ENCODE measurements around the gene HDAC4. TPM values are rescaled to one million over a fixed set of nuclear protein-coding genes. Genes with fewer than 3 reads are reported as not detected.
A peak's percentile ranks its signal among the peaks of the same experiment; 100 is the strongest.

HDAC4 gene
- total RNA-seq, 1 experiment from 2014 or later: 32.0 TPM

GRCh38 chr2:239182981-239183791 lies 217.6 kb downstream of the HDAC4 start:
- Histone ChIP-seq H2BK12ac (ENCODE audit: insufficient read length, low read depth, low read length) (no peak overlapping the region), H3K9me3 (ENCODE audit: control insufficient read depth, low read depth, low read length) (no peaks in the 10 kb centered on the region), H2AFZ (ENCODE audit: low read length) (no peak overlapping the region), H4K91ac (ENCODE audit: insufficient read length, low read depth, low read length) (no peak overlapping the region), H3K79me2 (ENCODE audit: insufficient read depth, low read length) (no peaks in the 10 kb centered on the region), H3K56ac (ENCODE audit: insufficient read length, low read depth, low read length) (no peak overlapping the region), H2BK5ac (ENCODE audit: insufficient read length, low read length) (no peak overlapping the region), H3K18ac (ENCODE audit: insufficient read length, low read depth, low read length) (no peak overlapping the region), H3K4me1 (ENCODE audit: insufficient read depth, low read length) (no peaks in the 10 kb centered on the region), H4K20me1 (ENCODE audit: control insufficient read depth, insufficient read depth, insufficient read length) (no peaks in the 10 kb centered on the region), H3K27me3 (ENCODE audit: insufficient read depth, low read length) (no peaks in the 10 kb centered on the region), H3K9ac (ENCODE audit: extremely low read depth, insufficient read length, low read length) (no peak overlapping the region), H3K79me1 (ENCODE audit: insufficient read depth, low read depth, low read length, poor library complexity, severe bottlenecking) (no peaks in the 10 kb centered on the region), H2BK20ac (ENCODE audit: low read depth, low read length, poor library complexity, severe bottlenecking) (no peak overlapping the region), H3K4me2 (ENCODE audit: insufficient read depth, insufficient read length, low read length) (no peak overlapping the region), H2BK120ac (ENCODE audit: low read depth, low read length, poor library complexity, severe bottlenecking) (no peak overlapping the region), H3K23ac (ENCODE audit: insufficient read length, low read depth, low read length) (no peak overlapping the region), H4K5ac (ENCODE audit: insufficient read length, low read depth, low read length) (no peak overlapping the region), H2BK15ac (ENCODE audit: low read depth, low read length) (no peak overlapping the region), H3T11ph (ENCODE audit: low read length) (no peak overlapping the region), H2AK5ac (ENCODE audit: insufficient read length, low read length) (no peak overlapping the region), H3K4ac (ENCODE audit: low read depth, low read length) (no peak overlapping the region), H3K14ac (ENCODE audit: insufficient read depth, low read length) (no peak overlapping the region), H4K8ac (replicated peaks; ENCODE audit: insufficient read length, low read depth, low read length) (no peak overlapping the region), H3K27ac (ENCODE audit: insufficient read length, low read depth, low read length) (no peak overlapping the region), H3K23me2 (ENCODE audit: insufficient read length, low read depth, low read length, poor library complexity, severe bottlenecking) (no peaks in the 10 kb centered on the region)
- H3K27me3 Mint-ChIP-seq (ENCODE audit: low read depth): no peaks in the 10 kb centered on the region
- no peak for TF ChIP-seq CTCF (conservative IDR thresholded peaks at IDR 0.05)
- H3K27ac Mint-ChIP-seq: peak overlapping the region in 1 of 3 experiments; percentile 86; a peak in 2 of 7 replicates
- no peak overlapping the region for H3K4me3 Mint-ChIP-seq
- DNase-seq: peak; percentile 20
- H3K4me1 Mint-ChIP-seq: peaks cover 9% of the 10 kb centered on the region in 2 experiments; a peak in 3 of 4 replicates
- H3K36me3 Mint-ChIP-seq (ENCODE audit: insufficient read depth in 1 of 3, low read depth in 3 of 3): peaks cover 23 to 30% (median 27%) of the 10 kb centered on the region in 3 experiments
- H3K9me3 Mint-ChIP-seq: 0 out of 5 replicates have a peak, but pooled peaks cover 0 to under 1% of the 10 kb centered on the region in 2 experiments
- whole genome bisulfite sequencing (ENCODE audit: extremely low coverage, insufficient read length, low lambda C conversion rate): no CpG with 5 or more reads among the region's 23 CpGs
